HepG2 (cell line): Measurements from ENCODE around the gene AGAP1. TPM values are rescaled to one million over a fixed set of nuclear protein-coding genes. Genes with fewer than 3 reads are reported as not detected.

ENCODE experiments used
- GTF3A ChIP-seq: sonication (generic); formaldehyde crosslinking; conservative IDR thresholded peaks from 2 replicates; pipeline ENCODE4 v1.4.0; 2020; ENCODE audit warnings: mild to moderate bottlenecking, missing genetic modification reagents
- IRF1 ChIP-seq: sonication (generic); formaldehyde crosslinking; IDR thresholded peaks from 2 replicates; pipeline ENCODE4 v1.4.0; 2020; ENCODE audit warnings: low read depth, mild to moderate bottlenecking, missing genetic modification reagents
- KIAA2018 ChIP-seq: sonication (generic); formaldehyde crosslinking; IDR thresholded peaks from 2 replicates; pipeline ENCODE4 v1.5.0; 2020; ENCODE audit warnings: mild to moderate bottlenecking, missing genetic modification reagents, borderline replicate concordance
- KLF16 ChIP-seq, 2 experiments: sonication (generic) in 1 of 2; formaldehyde crosslinking in 1 of 2; IDR thresholded peaks; 2 replicates each; pipeline versions ENCODE4 v1.6.1 to v1.8.0; 2016 to 2023; ENCODE audit warnings: missing genetic modification reagents in 2 of 2, missing compliant biosample characterization in 1 of 2
- MXI1 ChIP-seq: IDR thresholded peaks from 3 replicates; pipeline ENCODE4 v1.6.1; 2012; ENCODE audit warnings: low read depth, low read length, inconsistent platforms, borderline replicate concordance
- NRL ChIP-seq: sonication (generic); formaldehyde crosslinking; IDR thresholded peaks from 2 replicates; pipeline ENCODE4 v1.5.0; 2020; ENCODE audit warnings: missing genetic modification reagents, mild to moderate bottlenecking, moderate library complexity, borderline replicate concordance
- ZBTB42 ChIP-seq: sonication (generic); formaldehyde crosslinking; IDR thresholded peaks from 2 replicates; pipeline ENCODE4 v1.5.0; 2020; ENCODE audit warnings: mild to moderate bottlenecking, missing genetic modification reagents
- ZNF609 ChIP-seq: sonication (generic); formaldehyde crosslinking; IDR thresholded peaks from 2 replicates; pipeline ENCODE4 v1.4.0; 2020; ENCODE audit warnings: mild to moderate bottlenecking, missing genetic modification reagents, borderline replicate concordance
- polyA plus RNA-seq, 8 experiments: library from polyadenylated mRNA; depleted of rRNA in 3 of 8; stranded (reverse) in 7 of 8; unstranded in 1 of 8; fragments of >200 nt; fragmentation: Illumina TruSeq in 4 of 8; extraction: Trizol in 4 of 8; gene quantifications; 2 replicates each; pipeline versions ENCODE4 v1.2.1 to v1.2.3, GENCODE V29; 2011 to 2016; ENCODE audit warnings: low read depth in 4 of 8, missing spikeins in 1 of 8, mixed read lengths in 1 of 8; ENCODE audit not compliant: insufficient read depth in 1 of 8
- total RNA-seq, 5 experiments: library from RNA; depleted of rRNA; stranded (reverse); fragments of >200 nt; fragmentation: Illumina TruSeq; extraction: Trizol; gene quantifications; 2 replicates each; pipeline ENCODE4 v1.2.3, GENCODE V29; 2016; ENCODE audit warnings: low read depth in 1 of 5

AGAP1 gene
- total and polyA plus RNA-seq, 2 of the 13 experiments (the other 11 are each of a cell fraction or from before 2014, with no cell fraction given), result 21.2 to 32.7 TPM

- TF ChIP-seq KIAA2018 (CRISPR knock-in tag) (no peak), GTF3A (CRISPR knock-in tag) (no peak), KLF16 (CRISPR knock-in tag; IDR thresholded peaks at IDR 0.05) (no peak), ZNF609 (CRISPR knock-in tag) (no peak), MXI1 (no peak), NRL (no peak), ZBTB42 (no peak), IRF1 (CRISPR knock-in tag) (no peak)
These were observed 117.5 kb downstream of the AGAP1 start (continued) for GRCh38 chr2:235611349-235611748.
